HG02798 (cell line): Measurements from ENCODE around the gene ATP6V0E1.
A peak's percentile ranks its signal among the peaks of the same experiment; 100 is the strongest.

Source experiments
- ATAC-seq: cut with Tn5 transposase; IDR thresholded peaks from one replicate; pipeline ENCODE4 v1.9.1; 2021; ENCODE audit warnings: mild to moderate bottlenecking; ENCODE audit not compliant: unreplicated experiment, poor library complexity

The ATP6V0E1 gene

GRCh38 chr5:172954751-172955159 is 28.8 kb upstream of the ATP6V0E1 start:
- no peak for ATAC-seq

GRCh38 chr5:172956228-172956627 is 27.3 kb upstream of the ATP6V0E1 start:
- no peak for ATAC-seq

- no peak for ATAC-seq
These were observed 26.6 kb upstream of the ATP6V0E1 start for GRCh38 chr5:172956936-172957335.

GRCh38 chr5:172957458-172957857 is 26.1 kb upstream of the ATP6V0E1 start:
- no peak for ATAC-seq

GRCh38 chr5:172958331-172959046 is 25.1 kb upstream of the ATP6V0E1 start:
- ATAC-seq = peak; percentile 67

- ATAC-seq = no peak
These were observed 23.5 kb upstream of the ATP6V0E1 start for GRCh38 chr5:172959824-172960799.

DNA sequence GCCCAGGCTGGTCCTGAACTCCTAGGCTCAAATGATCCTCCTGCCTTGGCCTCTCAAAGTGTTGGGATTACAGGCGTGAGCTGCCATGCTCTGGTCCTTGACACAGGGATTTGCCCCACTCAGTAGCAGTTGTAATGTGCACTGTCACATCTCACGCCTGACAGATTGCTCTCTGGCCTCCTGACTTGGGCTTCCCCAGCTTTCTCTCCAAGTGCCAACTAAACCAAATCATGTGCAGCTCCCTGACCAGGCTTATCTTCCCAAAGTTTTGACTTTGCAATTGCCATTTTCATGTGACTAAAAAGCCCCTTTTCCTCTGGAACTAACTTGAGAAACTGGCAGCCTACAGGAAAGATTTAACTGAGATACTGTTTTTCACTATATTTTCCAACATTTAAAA is 13.7 kb upstream of the ATP6V0E1 start:
- no peak for ATAC-seq

- ATAC-seq = no peak
These were observed 12.1 kb upstream of the ATP6V0E1 start for GRCh38 chr5:172971482-172971881.

DNA sequence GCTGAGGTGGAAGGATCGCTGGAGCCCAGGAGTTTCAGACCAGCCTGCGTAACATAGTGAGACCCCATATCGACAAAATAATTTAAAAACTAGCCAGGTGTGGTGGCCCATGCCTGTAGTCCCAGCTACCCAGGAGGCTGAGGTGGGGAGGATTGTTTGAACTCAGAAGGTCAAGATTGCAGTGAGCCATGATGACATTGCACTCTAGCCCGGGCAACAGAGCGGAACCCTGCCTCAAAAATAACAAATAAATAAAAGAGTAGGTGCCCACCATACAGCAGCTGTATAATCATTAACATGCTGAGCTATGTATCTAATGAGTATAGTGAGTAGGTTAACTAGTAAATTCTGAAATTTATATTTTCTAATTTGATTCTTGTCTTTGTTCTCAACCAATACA is 11.0 kb upstream of the ATP6V0E1 start:
- no peak for ATAC-seq

DNA sequence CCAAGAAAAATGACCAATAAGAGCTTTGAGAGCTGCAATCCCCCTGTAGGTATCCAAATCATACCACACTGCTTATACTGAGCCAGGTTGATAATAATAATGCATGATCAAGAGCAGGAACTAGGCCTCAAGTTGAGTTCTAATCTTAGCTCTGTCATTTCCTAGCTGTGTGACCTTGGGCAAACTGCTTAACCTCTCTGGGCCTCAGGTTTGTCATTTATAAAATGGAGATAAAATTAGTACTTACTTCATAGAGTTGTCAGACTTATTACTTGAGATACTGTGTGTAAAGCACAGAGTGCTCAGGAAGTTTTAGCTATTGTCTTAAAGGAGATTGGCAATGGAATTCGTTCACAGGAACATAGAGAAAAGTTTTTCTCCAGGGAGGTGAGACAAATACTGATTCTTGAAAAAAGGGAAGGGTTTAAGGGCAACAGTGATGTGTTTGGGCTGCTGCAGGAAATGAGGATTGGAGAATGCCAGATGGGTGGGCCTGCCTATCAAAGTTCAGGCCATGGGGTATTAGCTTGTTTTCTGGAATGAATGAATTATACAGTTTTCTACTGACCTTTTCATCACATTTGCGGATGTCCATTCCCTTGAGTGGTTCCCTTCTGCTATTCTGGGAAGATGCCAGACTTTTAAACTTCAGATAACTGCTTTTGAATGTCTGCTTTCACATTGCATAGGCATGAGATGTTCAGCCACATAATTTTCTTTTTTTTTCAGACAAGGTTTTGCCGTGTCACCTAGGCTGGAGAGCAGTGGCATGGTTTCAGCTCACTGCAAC is 10.2 kb upstream of the ATP6V0E1 start:
- ATAC-seq = no peak

DNA sequence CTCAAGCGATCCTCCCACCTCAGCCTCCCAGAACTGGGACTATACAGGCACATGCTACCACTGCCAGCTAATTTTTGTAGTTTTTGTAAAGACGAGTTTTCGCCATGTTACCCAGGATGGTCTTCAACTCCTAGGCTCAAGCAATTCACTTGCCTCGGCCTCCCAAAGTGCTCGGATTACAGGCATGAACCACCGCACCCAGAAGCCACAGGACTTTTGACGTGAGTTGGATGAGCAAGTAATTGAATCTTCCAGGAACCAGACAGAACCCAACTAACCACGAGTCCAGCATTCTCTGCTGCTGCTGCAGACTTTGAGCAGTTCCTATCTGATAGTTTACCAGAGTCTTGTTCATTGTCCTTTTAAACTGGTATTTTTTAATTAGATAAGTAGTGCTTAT is 9.6 kb upstream of the ATP6V0E1 start:
- no peak for ATAC-seq

DNA sequence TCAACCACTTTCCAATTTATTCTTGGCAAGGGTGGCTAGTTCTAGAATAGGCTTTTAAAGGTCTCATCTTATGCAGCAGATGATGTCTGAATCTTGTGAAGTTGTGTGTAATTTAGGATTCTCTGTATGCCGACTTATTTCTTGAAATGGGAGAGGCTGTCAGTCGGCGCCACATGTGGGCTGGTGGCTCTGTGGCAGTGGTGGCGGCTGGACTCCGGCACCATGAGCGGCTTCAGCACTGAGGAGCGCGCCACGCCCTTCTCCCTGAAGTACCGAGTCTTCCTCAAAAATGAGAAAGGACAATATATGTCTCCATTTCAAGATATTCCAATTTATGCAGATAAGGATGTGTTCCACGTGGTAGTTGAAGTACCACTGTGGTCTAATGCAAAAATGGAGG is 8.3 kb upstream of the ATP6V0E1 start:
- no peak for ATAC-seq

DNA sequence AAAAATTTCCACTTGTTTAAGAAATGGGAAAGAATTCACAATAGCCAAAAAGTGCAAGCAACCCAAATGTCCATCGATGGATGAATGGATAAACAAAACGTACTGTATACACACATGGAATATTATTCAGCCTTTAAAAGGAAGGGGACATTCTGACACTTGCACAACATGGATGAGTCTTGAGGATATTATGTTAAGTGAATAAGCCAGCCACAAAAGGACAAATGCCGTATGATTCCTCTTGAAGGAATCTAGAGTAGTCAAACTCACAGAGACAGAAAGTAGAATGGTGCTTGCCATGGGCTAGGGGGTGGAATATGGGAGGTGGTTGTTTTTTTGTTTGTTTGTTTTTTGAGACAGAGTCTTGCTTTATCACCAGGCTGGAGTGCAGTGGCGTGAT is 3.8 kb upstream of the ATP6V0E1 start:
- no peak for ATAC-seq

DNA sequence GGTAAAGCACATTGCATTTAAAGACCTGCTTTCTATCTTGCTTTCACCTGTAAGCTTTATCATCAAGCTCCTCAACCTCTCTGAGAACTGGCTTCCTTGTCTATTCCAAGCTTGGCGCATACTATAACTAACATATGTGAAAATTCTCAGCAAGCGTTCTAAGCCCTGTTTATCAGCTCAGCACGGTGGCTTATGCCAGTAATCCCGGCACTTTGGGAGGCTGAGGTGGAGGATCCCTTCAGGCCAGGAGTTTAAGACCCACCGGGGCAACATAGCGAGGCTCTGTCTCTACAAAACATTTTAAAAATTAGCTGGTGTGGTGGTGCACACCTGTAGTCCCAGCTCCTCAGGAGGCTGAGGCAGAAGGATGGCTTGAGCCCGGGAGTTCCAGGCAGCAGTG is 1.6 kb upstream of the ATP6V0E1 start:
- ATAC-seq = no peak

- peak; percentile 51 for ATAC-seq
These were observed 828 bp downstream of the ATP6V0E1 start for GRCh38 chr5:172984244-172984953.

- no peak for ATAC-seq
These were observed 2.0 kb downstream of the ATP6V0E1 start for GRCh38 chr5:172985596-172985995.

DNA sequence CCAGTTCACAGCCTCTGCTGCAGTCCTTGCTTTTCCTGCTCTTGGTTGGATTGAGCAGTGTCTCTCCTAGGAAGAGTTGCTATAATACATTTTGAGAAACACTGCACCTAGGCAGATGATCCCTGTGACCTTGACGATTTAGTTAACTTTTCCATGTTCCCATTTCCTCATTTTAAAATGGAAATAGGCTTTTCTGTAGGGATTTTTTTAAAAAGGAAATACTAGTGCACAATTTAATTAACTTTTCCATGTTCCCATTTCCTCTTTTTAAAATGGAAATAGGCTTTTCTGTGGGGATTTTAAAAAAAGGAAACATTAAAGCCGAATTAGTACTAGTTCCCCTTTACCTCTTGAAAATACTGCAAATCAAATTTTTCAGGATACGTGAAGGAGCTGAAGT is 4.7 kb downstream of the ATP6V0E1 start:
- ATAC-seq = no peak

DNA sequence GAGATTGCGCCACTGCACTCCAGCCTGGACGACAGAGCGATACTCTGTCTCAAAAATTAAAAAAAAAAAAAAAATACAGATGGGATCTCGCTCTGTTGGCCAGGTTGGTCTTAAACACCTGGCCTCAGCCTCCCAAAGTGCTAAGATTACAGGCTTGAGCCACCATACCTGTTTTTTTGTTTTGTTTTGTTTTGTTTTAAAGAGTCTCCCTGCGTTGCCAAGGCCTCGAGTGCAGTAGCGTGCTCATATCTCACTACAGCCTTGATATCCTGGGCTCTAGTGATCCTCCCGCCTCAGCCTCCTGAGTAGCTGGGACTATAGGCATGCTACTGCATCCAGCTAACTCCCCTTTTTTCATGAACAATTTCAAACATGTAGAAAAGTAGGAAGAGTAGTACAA is 7.2 kb downstream of the ATP6V0E1 start:
- ATAC-seq = no peak

DNA sequence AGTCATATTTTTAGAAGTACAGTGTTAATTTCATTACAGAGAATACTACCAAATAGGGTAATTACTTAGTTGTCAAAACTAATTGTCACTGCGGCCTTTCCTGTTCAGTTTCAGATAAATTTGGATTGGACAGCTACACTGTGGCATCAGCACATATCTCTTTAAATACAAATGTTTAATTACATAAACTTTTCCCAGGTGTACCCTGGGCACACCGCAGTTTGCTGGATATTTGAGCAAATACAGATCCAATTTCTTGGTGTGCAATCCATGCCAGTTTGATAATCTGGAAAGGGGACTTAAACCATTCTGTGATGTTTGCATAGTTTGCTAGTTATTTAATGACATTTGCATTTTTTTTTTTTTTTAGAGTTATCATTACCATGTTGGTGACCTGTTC is 10.8 kb downstream of the ATP6V0E1 start:
- no peak for ATAC-seq

GRCh38 chr5:172999372-172999973 is 15.9 kb downstream of the ATP6V0E1 start:
- ATAC-seq = no peak
